DND-41 (cell line): ENCODE results near the gene TGIF1.

ENCODE experiments used
- EZH2 ChIP-seq: IDR thresholded peaks from 3 replicates; pipeline ENCODE4 v1.6.1; 2012; ENCODE audit warnings: borderline replicate concordance, low read depth, mild to moderate bottlenecking, moderate library complexity, low read length, inconsistent platforms; ENCODE audit not compliant: severe bottlenecking
- TF ChIP-seq, protein P1 (sequence below): IDR thresholded peaks from 2 replicates; pipeline ENCODE4 v1.5.1; 2012; ENCODE audit warnings: borderline replicate concordance, low read length, moderate library complexity, mild to moderate bottlenecking; ENCODE audit not compliant: poor library complexity, severe bottlenecking; ENCODE audit errors: extremely low read depth

DNA sequence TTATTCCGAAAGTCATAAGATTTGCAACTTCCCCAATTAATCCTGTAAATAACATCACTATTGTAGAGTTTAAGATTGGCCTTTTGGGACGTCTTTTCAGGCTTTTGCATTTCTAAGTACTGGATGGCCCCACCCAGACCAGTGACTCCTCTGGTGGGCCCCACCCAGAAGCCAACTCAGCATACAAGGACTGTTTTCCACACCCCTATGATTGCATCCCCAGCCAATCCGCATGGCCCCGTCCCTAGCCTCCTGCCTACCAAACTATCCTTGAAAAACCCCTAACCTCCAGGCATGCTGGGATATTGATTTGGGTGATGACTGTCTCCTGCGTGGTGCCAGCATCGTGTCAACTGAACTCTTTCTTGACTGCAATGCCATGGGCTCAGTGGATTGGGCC lies 24.5 kb upstream of the TGIF1 start:
- TF ChIP-seq EZH2, result no peak
- TF ChIP-seq, protein P1, sequence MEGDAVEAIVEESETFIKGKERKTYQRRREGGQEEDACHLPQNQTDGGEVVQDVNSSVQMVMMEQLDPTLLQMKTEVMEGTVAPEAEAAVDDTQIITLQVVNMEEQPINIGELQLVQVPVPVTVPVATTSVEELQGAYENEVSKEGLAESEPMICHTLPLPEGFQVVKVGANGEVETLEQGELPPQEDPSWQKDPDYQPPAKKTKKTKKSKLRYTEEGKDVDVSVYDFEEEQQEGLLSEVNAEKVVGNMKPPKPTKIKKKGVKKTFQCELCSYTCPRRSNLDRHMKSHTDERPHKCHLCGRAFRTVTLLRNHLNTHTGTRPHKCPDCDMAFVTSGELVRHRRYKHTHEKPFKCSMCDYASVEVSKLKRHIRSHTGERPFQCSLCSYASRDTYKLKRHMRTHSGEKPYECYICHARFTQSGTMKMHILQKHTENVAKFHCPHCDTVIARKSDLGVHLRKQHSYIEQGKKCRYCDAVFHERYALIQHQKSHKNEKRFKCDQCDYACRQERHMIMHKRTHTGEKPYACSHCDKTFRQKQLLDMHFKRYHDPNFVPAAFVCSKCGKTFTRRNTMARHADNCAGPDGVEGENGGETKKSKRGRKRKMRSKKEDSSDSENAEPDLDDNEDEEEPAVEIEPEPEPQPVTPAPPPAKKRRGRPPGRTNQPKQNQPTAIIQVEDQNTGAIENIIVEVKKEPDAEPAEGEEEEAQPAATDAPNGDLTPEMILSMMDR, result no peak
